Mucosa of descending colon (tissue), 3 donors: ENCODE results near the gene OSBPL2. TPM values are rescaled to one million over a fixed set of nuclear protein-coding genes. Genes with fewer than 3 reads are reported as not detected.

Experiments used
- ATAC-seq: fragments of 200-7000 bp; cut with Tn5 transposase; one replicate; pipeline ENCODE4 v1.9.1; 2020; ENCODE audit warnings: mild to moderate bottlenecking, moderate library complexity
- DNase-seq, 3 donors: peaks; one replicate each; pipeline ENCODE4 v3.0.0-alpha.2; 2020
- H3K36me3 ChIP-seq: fragments of 200-600 bp; one replicate; pipeline ENCODE4 v1.8.0; 2021; ENCODE audit warnings: low read depth, mild to moderate bottlenecking
- H3K4me1 ChIP-seq: fragments of 200-600 bp; one replicate; pipeline ENCODE4 v1.8.0; 2021; ENCODE audit warnings: low read depth, mild to moderate bottlenecking
- H3K4me3 ChIP-seq: fragments of 200-600 bp; one replicate; pipeline ENCODE4 v1.8.0; 2021; ENCODE audit warnings: mild to moderate bottlenecking
- H3K9me3 ChIP-seq: fragments of 200-600 bp; one replicate; pipeline ENCODE4 v1.8.0; 2021; ENCODE audit warnings: mild to moderate bottlenecking
- intact Hi-C, 2 donors: fragments of 100-400 bp; cut with DNase I in 1 of 2; cut with micrococcal nuclease in 1 of 2; formaldehyde crosslinking; loops; one replicate each; pipeline versions ENCODE4 v1.11.0 to v1.11.1; 2022; cut with DNase I, micrococcal nuclease
- total RNA-seq, 3 donors: library from RNA; stranded (reverse); fragmentation: NEBNext Ultra II Directional in 2 of 3; extraction: Animal tissue kit (Norgen Biotek cat#: 25700) in 2 of 3; gene quantifications; one replicate each; pipeline versions ENCODE4 v1.2.1 to v1.2.4, GENCODE V29; 2021 to 2023
- TF ChIP-seq, protein P1 (sequence below): fragments of 200-600 bp; IDR thresholded peaks from one replicate; pipeline ENCODE4 v1.8.0; 2022; ENCODE audit warnings: antibody characterized with exemption, mild to moderate bottlenecking
- donor health status: DM: no; HTN: no; CAD: no; lungs with moderate emphysema.
- donor health status: DM: no; HTN: no; CAD: no.
- donor health status: DM: no; HTN: yes; CAD: no.

The OSBPL2 gene
- total RNA-seq, 3 donors from 2014 or later = 87.0 to 111 (median 91.6) TPM

DNA sequence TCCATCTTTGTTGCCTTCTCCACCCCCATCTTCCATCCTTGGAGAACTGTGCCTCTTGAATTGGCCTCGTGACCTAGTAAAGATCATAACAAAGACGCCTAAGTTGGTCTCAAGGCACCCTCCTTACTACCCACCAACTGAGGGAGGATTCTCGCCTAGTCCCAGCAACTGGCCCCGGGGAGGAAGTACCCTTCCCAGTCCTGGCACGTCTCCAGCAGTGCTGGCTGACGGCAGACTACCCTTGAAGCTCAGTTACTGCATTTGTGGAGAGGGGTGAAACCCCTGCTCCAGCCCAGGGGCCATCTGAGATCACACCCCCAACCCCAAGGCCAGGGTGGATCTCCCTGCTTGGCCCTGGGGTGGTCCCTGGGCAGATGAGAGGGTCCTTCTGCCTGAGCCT lies 2.1 kb upstream of the OSBPL2 start:
- TF ChIP-seq, protein P1, sequence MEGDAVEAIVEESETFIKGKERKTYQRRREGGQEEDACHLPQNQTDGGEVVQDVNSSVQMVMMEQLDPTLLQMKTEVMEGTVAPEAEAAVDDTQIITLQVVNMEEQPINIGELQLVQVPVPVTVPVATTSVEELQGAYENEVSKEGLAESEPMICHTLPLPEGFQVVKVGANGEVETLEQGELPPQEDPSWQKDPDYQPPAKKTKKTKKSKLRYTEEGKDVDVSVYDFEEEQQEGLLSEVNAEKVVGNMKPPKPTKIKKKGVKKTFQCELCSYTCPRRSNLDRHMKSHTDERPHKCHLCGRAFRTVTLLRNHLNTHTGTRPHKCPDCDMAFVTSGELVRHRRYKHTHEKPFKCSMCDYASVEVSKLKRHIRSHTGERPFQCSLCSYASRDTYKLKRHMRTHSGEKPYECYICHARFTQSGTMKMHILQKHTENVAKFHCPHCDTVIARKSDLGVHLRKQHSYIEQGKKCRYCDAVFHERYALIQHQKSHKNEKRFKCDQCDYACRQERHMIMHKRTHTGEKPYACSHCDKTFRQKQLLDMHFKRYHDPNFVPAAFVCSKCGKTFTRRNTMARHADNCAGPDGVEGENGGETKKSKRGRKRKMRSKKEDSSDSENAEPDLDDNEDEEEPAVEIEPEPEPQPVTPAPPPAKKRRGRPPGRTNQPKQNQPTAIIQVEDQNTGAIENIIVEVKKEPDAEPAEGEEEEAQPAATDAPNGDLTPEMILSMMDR = no peak
- H3K9me3 ChIP-seq = no peaks in the 10 kb centered on the region
- DNase-seq (no peak), ATAC-seq (no peak)
- no peak overlapping the region for H3K4me3 ChIP-seq
- peaks cover 19% of the 10 kb centered on the region for H3K4me1 ChIP-seq
- intact Hi-C loops = no loop called here
- H3K36me3 ChIP-seq = no peaks in the 10 kb centered on the region

DNA sequence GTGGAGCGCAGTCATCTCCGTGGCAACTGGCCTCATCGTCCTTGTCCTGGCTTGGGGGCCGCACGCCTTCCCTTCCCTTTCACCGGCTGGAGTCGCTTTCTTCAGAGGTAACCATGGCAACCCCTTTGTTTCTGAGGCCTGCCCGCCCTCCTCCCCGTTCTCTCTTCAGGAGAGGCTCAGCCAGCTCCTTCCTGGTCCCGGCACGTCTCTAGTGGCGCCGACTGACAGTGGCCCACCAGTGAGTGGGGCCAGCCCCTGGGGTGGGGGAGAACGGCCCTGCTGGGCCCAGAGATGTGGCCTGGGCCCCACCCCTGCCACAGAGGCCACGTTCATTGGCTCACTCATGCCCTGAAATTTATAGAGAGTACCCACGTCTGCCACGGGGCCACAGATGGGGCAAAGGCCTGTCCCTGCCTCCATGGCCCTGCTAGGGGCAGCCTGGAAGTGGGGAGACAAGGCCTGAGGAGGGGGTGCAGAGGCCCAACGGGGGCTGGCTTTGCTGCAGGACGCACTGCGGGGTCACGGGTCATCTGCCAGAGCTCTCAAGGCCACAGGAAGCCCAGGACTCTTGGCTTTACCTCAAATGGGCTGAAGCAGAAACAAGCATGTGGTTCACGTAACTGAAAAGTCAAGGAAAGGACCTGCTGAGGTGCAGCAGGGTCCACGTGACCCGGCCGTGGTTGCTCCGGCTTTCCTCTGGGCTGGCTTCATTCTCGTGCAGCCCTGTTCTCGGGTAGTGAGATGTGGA lies 1.4 kb upstream of the OSBPL2 start:
- intact Hi-C loops = no loop called here
- H3K36me3 ChIP-seq = no peaks in the 10 kb centered on the region
- H3K4me3 ChIP-seq = no peak overlapping the region
- no peaks in the 10 kb centered on the region for H3K9me3 ChIP-seq
- H3K4me1 ChIP-seq = peaks cover 27% of the 10 kb centered on the region
- ATAC-seq = no peak
- DNase-seq = peak in 1 of 3 donors; percentile 58
- TF ChIP-seq, protein P1 = no peak

DNA sequence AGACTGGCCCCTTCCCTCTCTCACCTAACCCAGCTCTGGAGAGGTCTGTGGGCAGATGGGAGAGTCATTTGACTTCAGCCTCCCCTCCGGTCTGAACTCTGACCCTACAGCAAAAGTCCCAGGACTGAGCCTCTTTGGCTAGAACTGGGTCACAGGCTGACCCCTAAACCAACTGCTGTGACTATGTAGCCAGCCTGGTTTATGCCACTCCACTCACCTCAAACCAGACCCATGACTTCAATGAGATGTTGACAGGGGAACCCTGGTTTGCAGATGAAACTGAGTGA lies 864 bp upstream of the OSBPL2 start:
- H3K4me1 ChIP-seq = peaks cover 32% of the 10 kb centered on the region
- TF ChIP-seq, protein P1 = no peak
- H3K4me3 ChIP-seq = no peak overlapping the region
- H3K36me3 ChIP-seq = no peaks in the 10 kb centered on the region
- no peaks in the 10 kb centered on the region for H3K9me3 ChIP-seq
- ATAC-seq (no peak), DNase-seq (no peak)
- intact Hi-C loops = no loop called here

DNA sequence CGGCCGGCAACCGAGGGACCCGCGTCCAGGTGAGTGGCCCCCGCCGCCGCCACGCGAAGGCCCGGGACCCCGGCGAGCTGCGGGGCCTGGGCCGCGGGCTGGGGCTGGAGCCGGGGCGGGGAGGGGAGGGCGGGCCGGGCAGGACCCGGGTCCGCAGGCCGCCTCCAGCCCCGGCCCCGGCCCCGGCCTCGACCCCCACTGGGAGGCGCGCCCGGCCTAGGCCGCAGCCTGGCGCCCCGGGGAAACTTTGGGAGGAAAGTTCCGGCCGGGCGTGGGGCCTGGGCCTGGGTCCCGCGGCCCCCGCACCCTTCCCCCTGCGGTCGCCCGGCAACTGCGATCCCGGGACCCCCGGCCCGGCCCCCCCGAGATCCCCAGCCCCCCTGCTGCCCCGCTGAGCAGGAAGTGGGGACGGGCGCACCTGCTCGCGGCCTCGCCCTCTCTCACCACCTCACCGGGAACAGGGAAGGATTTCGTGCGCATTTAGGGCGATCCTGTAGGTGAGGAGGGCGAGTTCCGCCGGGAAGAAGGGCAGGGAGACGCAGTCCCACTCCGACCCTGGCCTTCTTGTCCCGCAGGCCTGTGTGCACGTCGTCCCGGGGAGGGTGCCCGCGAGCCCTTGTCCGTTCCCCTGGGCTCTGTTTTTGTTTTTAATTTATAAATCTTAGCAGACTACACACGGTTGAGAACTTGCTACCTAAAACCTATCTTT lies 402 bp downstream of the OSBPL2 start:
- Histone ChIP-seq H3K36me3 (no peaks in the 10 kb centered on the region), H3K9me3 (no peaks in the 10 kb centered on the region), H3K4me1 (peaks cover 39% of the 10 kb centered on the region), H3K4me3 (peak overlapping the region; percentile 80)
- peak; percentile 50 for ATAC-seq
- intact Hi-C loops = no loop called here
- peak; percentile 60 to 76 (median 72) for DNase-seq
- TF ChIP-seq, protein P1 = no peak

DNA sequence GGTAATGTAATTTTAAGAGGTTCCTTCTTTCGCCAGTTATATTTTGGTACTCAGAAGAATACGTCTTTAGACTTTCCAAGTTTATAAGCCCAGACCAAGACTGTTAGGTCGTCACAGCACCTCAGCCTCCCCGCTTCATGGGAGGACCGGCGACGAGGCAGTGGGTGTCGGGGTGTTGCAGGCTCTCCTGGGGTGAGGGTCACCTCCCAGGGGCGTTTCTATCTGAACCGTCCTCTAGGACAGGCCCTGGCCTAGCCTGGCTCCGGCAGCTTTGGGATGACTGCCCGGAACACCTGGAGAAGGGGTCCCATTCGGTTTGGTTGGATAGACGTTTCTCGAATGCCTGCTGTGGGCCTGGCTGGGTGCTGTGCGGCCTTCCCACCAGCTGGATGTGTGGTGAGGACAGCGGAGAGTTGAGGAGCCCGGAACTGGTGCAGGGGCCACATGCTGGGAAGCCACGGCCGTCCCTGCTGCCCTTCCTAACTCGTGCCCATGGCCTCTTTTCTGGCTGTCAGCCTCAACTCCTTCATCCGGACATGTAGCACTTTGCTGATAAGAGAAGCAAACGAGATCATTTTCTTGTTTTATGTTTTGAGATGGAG lies 1.1 kb downstream of the OSBPL2 start:
- peaks cover 39% of the 10 kb centered on the region for H3K4me1 ChIP-seq
- ATAC-seq (no peak), DNase-seq (peak; percentile 28 to 60 (median 56))
- TF ChIP-seq, protein P1 = no peak
- no peaks in the 10 kb centered on the region for H3K36me3 ChIP-seq
- H3K9me3 ChIP-seq = no peaks in the 10 kb centered on the region
- intact Hi-C loops = no loop called here
- H3K4me3 ChIP-seq = peak overlapping the region; percentile 80
